GM18867 (cell line): Measurements from ENCODE around the gene CD109.
"Not testable (repeated sequence)": the region's sequence is repeated elsewhere in the genome, so short reads cannot be mapped to it uniquely, and the experiment has no call there.

ENCODE experiments used
- ATAC-seq: cut with Tn5 transposase; IDR thresholded peaks from one replicate; pipeline ENCODE4 v1.9.1; 2021; ENCODE audit warnings: mild to moderate bottlenecking, moderate library complexity; ENCODE audit not compliant: unreplicated experiment

Gene CD109

DNA sequence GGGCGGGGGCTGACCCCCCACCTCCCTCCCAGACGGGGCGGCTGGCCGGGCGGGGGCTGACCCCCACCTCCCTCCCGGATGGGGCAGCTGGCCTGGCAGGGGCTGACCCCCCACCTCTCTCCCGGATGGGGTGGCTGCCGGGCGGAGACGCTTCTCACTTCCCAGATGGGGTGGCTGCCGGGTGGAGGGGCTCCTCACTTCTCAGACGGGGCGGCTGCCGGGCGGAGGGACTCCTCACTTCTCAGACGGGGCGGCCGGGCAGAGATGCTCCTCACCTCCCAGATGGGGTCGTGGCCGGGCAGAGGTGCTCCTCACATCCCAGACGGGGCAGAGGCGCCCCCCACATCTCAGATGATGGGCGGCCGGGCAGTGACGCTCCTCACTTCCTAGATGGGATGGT is 155.0 kb downstream of the CD109 start:
- not testable (repeated sequence) for ATAC-seq

DNA sequence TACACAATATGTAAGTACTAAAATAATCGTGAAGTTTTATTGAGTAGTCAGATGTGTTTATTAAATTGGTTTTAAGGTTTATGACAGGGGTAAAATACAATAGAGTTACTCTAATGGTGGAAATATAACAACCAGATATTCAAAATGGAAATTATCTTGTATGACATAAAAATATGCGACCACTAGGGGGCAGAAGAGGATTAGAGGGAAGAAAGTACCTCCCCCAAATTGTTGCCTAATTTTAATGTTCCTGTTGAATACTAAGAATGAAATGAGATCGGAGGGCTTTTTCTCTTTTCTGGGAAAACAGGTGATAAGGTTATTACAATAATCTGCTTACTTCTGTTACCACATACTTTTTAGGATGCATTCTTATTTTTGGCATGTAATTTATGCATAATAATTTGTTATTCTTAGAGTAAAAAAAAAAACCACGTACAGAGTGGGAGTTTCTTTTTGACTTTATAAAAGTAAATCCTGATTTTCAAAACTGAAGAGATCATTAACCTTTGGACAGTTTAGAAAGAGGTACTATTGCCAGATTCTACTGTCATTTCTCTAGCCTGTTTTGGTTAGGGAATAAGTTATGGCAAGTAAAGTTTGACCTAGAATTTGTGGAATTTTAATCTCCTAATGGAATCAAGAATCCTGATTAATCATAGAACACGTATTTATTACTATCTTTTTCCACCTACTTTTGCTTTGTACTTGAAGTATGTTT is 159.2 kb downstream of the CD109 start:
- peak; percentile 63 for ATAC-seq

DNA sequence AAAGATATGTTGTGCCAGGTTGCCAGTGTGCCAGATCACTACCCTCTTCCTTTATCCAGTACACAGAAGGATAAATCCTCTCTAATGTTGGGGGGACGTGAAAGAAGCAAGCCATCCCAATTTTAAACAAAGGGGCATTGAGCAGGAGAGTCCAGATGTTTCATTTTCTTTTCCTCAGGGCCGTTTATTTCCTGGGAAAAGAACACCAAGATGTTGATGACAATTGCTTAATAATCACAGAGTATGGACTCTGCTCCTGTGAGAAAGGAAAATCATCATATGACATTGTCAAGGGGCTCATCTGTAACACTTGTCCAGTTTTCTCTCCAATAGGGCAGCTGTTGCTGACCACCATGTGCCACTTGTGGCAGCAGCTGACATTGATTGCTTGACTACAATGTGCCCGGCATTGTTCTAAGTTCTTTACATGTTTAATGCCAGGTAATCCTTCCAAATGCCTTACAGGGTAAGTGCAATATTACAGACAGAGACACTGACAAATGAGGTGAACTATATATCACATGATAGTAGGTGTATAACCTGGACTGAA is 161.4 kb downstream of the CD109 start:
- ATAC-seq, result no peak

DNA sequence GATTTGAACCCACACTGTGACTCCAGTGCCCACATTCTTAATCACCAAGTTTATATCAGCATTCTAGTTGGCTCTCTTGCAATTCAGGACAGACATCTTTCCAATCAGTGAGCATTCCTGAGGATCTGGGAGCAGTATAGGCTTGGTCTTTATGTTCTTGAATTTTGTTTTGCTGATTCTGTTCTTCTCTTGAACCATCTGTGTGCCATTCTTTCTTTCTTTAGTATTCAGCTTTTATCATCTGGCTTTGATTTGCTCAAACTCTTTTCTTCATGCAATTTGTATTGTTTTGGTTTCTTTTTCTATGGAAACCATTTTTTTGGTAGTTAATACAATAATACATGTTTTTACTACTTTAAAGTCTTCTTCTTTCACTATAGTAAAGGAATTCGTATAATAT is 162.4 kb downstream of the CD109 start:
- no peak for ATAC-seq

DNA sequence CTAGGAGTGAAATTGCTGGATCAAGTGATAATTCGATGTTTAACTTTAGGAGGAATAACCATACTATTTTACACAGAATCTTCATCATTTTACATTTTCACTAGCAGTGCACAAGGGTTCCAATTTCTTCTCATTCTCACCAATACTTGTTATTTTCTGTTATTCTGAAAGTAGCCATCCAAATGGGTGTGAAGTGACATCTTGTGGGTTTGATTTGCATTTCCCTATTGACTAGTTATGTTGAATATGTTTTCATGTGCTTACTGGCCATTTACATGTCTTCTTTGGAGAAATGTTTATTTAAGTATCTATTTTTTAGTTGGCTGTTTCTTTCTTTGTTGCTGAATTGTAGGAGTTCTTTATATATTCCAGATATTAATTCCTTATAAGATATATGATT is 164.3 kb downstream of the CD109 start:
- peak; percentile 78 for ATAC-seq

DNA sequence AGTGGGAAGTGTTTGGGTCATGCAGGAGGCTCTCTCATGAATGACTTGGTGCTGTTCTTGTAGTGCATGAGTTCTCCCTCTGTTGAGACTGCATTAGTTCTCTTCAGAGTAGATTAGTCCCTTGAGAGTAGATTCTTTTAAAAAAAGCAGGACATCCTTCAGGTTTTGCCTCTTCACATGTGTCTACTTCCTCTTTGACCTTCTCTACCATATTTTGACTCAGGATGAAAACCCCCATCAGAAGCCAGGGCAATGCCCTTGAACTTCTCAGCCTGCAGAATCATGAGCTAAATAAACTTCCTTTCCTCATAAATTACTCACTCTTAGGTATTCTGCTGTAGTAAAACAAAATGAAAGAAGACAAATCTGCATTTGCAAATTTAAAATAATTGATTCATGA is 170.3 kb downstream of the CD109 start:
- no peak for ATAC-seq

DNA sequence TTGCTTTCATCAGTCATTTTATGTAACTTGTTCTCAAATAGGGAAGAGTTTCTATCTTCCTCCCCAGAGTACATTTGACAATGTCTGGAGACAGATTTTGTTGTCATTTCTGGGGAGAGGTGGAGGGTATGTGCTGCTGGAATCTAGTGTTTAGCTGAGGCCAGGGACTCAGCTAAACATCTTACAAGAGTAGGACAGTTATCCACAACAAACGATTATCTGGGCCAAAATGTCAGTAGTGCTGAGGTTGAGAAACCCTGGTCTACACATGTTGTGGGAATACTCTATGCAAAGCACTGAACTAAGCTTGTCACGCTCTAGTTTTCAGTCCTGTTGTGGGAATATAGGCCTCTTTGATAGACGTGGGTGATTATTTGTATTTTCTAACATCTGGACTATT is 171.4 kb downstream of the CD109 start:
- ATAC-seq, result no peak

DNA sequence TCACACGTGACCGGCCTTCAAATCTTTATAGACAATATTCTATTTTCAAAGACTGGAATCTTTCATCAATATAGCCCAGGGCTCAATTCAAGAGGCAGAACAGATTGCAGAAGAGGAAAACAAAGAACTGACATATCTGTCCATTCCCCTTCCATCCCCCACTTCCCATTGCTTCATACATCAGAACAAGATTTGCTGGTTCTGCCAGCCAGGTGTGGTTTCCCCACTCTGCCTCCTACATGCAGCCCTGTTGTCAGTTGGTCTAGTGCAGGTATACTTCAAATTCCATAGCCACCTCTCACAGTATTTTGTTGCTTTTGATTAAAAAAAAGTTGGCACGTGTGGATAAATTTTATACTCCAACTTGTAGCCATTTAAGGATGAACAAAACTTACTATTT is 174.9 kb downstream of the CD109 start:
- ATAC-seq, result no peak

DNA sequence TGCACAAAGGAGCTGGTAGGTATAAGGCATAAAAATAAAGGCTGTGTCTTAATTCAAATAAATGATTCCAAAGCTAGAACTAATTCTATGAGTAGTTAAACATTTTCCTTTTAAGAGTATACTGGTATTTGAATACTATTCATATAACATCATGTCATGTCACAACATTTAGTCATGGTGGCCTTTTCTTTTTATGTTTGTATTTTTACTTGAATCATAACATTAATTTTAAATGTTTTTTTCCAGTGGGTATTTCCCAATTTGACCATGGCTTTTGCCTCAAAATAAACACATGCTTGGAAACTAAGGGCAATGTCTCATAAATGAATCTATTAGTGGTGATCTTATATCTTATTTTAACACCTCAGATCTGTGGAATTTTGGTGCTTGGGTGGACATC is 177.1 kb downstream of the CD109 start:
- no peak for ATAC-seq
